ENCODE results near the gene PHYHD1. TPM values are rescaled to one million over a fixed set of nuclear protein-coding genes. Genes with fewer than 3 reads are reported as not detected.

The PHYHD1 gene
- total and polyA plus RNA-seq, 2 of the 4 experiments (the other 2 are of a cell fraction): 2.2 to 8.4 TPM

DNA sequence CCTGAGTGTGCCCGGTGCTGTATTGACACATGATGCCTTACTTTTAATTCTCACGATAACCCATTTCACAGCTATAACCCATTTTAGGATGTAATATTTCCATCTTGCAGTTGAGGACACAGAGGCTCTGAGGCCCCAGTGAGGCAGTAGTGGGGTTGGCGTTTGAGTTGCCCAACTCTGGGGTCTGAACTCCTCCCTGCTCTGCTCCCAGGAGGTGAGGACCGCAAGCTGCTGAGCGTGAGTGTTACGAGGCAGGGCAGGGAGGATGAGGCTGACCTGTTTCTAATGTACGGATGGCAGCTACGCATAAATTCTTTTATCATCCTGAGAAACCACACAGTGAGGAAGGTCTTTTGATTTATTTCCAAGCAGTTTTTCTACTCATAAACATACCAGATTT lies 27.4 kb upstream of the PHYHD1 start:
- Histone ChIP-seq H4K20me1 (ENCODE audit: insufficient read depth, low read length) (peaks cover 11% of the 10 kb centered on the region; the same call in 1 of the 2 replicates), H3K79me1 (ENCODE audit: low read depth in 1 of 2, low read length in 2 of 2) (peaks cover 30 to 73% of the 10 kb centered on the region in 2 experiments), H4K91ac (ENCODE audit: insufficient read depth, low read depth, low read length) (peak overlapping the region; percentile 83), H3K27ac (ENCODE audit: insufficient read depth, low read length) (peak overlapping the region; percentile 91), H3K4me1 (ENCODE audit: control insufficient read depth, insufficient read depth, low read length) (peaks cover 26% of the 10 kb centered on the region), H3K36me3 (ENCODE audit: control insufficient read depth, insufficient read depth, low read length) (peaks cover 40% of the 10 kb centered on the region), H4K8ac (ENCODE audit: low read depth in 2 of 2, low read length in 2 of 2) (peak overlapping the region; percentile 64 to 71), H2BK120ac (ENCODE audit: low read depth, low read length) (peak overlapping the region; percentile 64), H3K56ac (ENCODE audit: extremely low read depth, insufficient read depth, low read length) (no peak overlapping the region), H2AK5ac (ENCODE audit: low read depth, low read length) (peak overlapping the region; percentile 88), H3K4me3 (ENCODE audit: insufficient read depth, low read depth, low read length) (no peak overlapping the region), H3K18ac (ENCODE audit: low read depth, low read length) (peak overlapping the region; percentile 73), H3K9me1 (ENCODE audit: insufficient read depth, low read length) (peaks cover 26% of the 10 kb centered on the region), H2BK5ac (ENCODE audit: low read depth, low read length, poor library complexity, severe bottlenecking) (peak overlapping the region; percentile 90), H3K9me3 (ENCODE audit: control insufficient read depth, insufficient read depth, low read length) (no peaks in the 10 kb centered on the region), H3K14ac (replicated peaks; ENCODE audit: low read depth, low read length) (peak overlapping the region; percentile 77), H2AFZ (replicated peaks; ENCODE audit: low read length, poor library complexity) (peak overlapping the region; percentile 1), H2BK15ac (ENCODE audit: low read depth, low read length) (peak overlapping the region; percentile 72; the same call in 1 of the 3 replicates), H2AK9ac (replicated peaks; ENCODE audit: low read depth, low read length, poor library complexity) (peak overlapping the region; percentile 98), H4K5ac (ENCODE audit: low read depth, low read length) (peak overlapping the region; percentile 86), H2BK20ac (ENCODE audit: low read depth, low read length) (peak overlapping the region; percentile 77; the same call in 1 of the 2 replicates), H3K27me3 (ENCODE audit: control insufficient read depth, insufficient read depth, low read length) (no peaks in the 10 kb centered on the region), H3K4me2 (ENCODE audit: low read depth, low read length) (peak overlapping the region; percentile 37), H3K4ac (ENCODE audit: low read depth, low read length) (peak overlapping the region; percentile 87), H3K23ac (ENCODE audit: low read depth, low read length) (peak overlapping the region; percentile 64), H3K9ac (ENCODE audit: low read depth, low read length) (no peak overlapping the region)
- in situ Hi-C loops (cut with MboI; ENCODE audit: low sequenced_read_pairs) (no loop called here), dilution Hi-C loops (cut with HindIII; ENCODE audit: low sequenced_read_pairs, unreplicated experiment) (no loop called here), intact Hi-C loops (cut with micrococcal nuclease) (no loop called here)
- ATAC-seq (ENCODE audit: low read depth): peak; percentile 5; the same call in 1 of the 2 replicates
- POLR2A ChIA-PET (ENCODE audit: unreplicated experiment): no interaction called here
- DNase-seq: no peak
- 80% methylated on average over 1 of the region's 8 CpGs; no CpG with 5 or more reads in 1 of the 2 experiments for WGBS, 2 experiments (ENCODE audit: extremely low coverage in 2 of 2, insufficient read length in 1 of 2)
- TF ChIP-seq SMC3 (IDR thresholded peaks at IDR 0.05; ENCODE audit: low read depth, low read length): no peak
- peak; percentile 17; the same call in 1 of the 2 replicates for TF ChIP-seq CEBPB (IDR thresholded peaks at IDR 0.05; ENCODE audit: low read depth, low read length)
- TF ChIP-seq MAFK (IDR thresholded peaks at IDR 0.05; ENCODE audit: low read depth, low read length): no peak
- TF ChIP-seq, protein P1, sequence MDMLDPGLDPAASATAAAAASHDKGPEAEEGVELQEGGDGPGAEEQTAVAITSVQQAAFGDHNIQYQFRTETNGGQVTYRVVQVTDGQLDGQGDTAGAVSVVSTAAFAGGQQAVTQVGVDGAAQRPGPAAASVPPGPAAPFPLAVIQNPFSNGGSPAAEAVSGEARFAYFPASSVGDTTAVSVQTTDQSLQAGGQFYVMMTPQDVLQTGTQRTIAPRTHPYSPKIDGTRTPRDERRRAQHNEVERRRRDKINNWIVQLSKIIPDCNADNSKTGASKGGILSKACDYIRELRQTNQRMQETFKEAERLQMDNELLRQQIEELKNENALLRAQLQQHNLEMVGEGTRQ (IDR thresholded peaks at IDR 0.05; ENCODE audit: low read depth, low read length): no peak
- CTCF ChIA-PET: interaction anchor here (0.6 kb wide), 1 partner anchor 30 kb away, joined by 5 read pairs; no protein-coding TSS in a partner anchor
- no TSS peak for BruUV-seq (replicated peaks)
